OCI-LY7 (cell line): ENCODE data around the gene SCUBE3. TPM values are rescaled to one million over a fixed set of nuclear protein-coding genes. Genes with fewer than 3 reads are reported as not detected.

Experiments
- BruUV-seq: library from RNA; stranded (reverse); fragments of 400-500 nt; replicated peaks from 2 replicates; lab custom pipeline; 2021; lab: Mats Ljungman, UMichigan
- CTCF ChIA-PET: fragments of 300-600 bp; sonication (Branson Sonifier 250); formaldehyde crosslinking; loops from one replicate; lab custom pipeline; 2022; ENCODE audit warnings: antibody characterized with exemption; ENCODE audit not compliant: unreplicated experiment; lab: Charles Lee
- POLR2A ChIA-PET: fragments of 300-600 bp; sonication (Branson Sonifier 250); formaldehyde crosslinking; loops from one replicate; lab custom pipeline; 2022; ENCODE audit warnings: antibody characterized with exemption; lab: Charles Lee
- DNase-seq: peaks from one replicate; pipeline ENCODE4 v3.0.0-alpha.2; 2015; ENCODE audit warnings: low spot score
- H2AFZ ChIP-seq: fragments of 200-600 bp; sonication (generic), shearing (Covaris generic); 2 replicates; pipeline ENCODE4 v1.6.1; 2014; ENCODE audit warnings: mild to moderate bottlenecking, antibody characterized with exemption, low read length, moderate library complexity
- H3K27ac ChIP-seq: fragments of 200-600 bp; sonication (generic); 2 replicates; pipeline ENCODE4 v1.5.1; 2014; ENCODE audit warnings: mixed run types, low read depth, mild to moderate bottlenecking, moderate library complexity, low read length, inconsistent platforms; ENCODE audit not compliant: poor library complexity, severe bottlenecking
- H3K36me3 ChIP-seq: fragments of 200-600 bp; sonication (generic); 2 replicates; pipeline ENCODE4 v1.6.1; 2014; ENCODE audit warnings: mild to moderate bottlenecking, antibody characterized with exemption, low read length, moderate library complexity, mixed read lengths; ENCODE audit not compliant: insufficient read depth
- H3K4me1 ChIP-seq: fragments of 200-600 bp; sonication (generic); 2 replicates; pipeline ENCODE4 v1.5.1; 2014; ENCODE audit warnings: mild to moderate bottlenecking, low read length; ENCODE audit not compliant: insufficient read depth, poor library complexity, severe bottlenecking
- H3K4me2 ChIP-seq: fragments of 200-600 bp; sonication (generic); 2 replicates; pipeline ENCODE4 v1.6.1; 2014; ENCODE audit warnings: mild to moderate bottlenecking, low read length
- H3K4me3 ChIP-seq: fragments of 200-600 bp; sonication (generic); 2 replicates; pipeline ENCODE4 v1.5.1; 2014; ENCODE audit warnings: mild to moderate bottlenecking, low read depth, low read length; ENCODE audit not compliant: poor library complexity, severe bottlenecking
- H3K79me2 ChIP-seq: fragments of 200-600 bp; sonication (generic); 2 replicates; pipeline ENCODE4 v1.6.1; 2016; ENCODE audit warnings: low read depth, mild to moderate bottlenecking, low read length, moderate library complexity, mixed read lengths; ENCODE audit not compliant: insufficient read depth
- H3K9me2 ChIP-seq: fragments of 200-600 bp; sonication (generic); 2 replicates; pipeline ENCODE4 v1.6.1; 2016; ENCODE audit warnings: mild to moderate bottlenecking, low read length, mixed read lengths; ENCODE audit not compliant: insufficient read depth
- H3K9me3 ChIP-seq: fragments of 200-600 bp; sonication (generic); 2 replicates; pipeline ENCODE4 v1.6.1; 2014; ENCODE audit warnings: mild to moderate bottlenecking, mixed run types, low read length, mixed read lengths
- H4K20me1 ChIP-seq: fragments of 200-600 bp; sonication (generic); 2 replicates; pipeline ENCODE4 v1.6.1; 2014; ENCODE audit warnings: mild to moderate bottlenecking, antibody characterized with exemption, low read length, moderate library complexity, mixed read lengths; ENCODE audit not compliant: insufficient read depth
- CTCF ChIP-seq: fragments of 200-600 bp; sonication (generic); conservative IDR thresholded peaks from 2 replicates; pipeline ENCODE4 v1.5.1; 2014; ENCODE audit warnings: mild to moderate bottlenecking, antibody characterized with exemption, low read length, moderate library complexity, mixed read lengths
- EZH2phosphoT487 ChIP-seq: fragments of 200-600 bp; sonication (generic); IDR thresholded peaks from 2 replicates; pipeline ENCODE4 v1.6.1; 2018; ENCODE audit warnings: low read depth, borderline replicate concordance, mild to moderate bottlenecking, mixed run types, antibody characterized with exemption, low read length, moderate library complexity, mixed read lengths
- intact Hi-C: fragments of 100-400 bp; cut with micrococcal nuclease; formaldehyde crosslinking; loops from one replicate; pipeline ENCODE4 v1.10.0; 2022; ENCODE audit not compliant: unreplicated experiment
- total RNA-seq, 2 experiments: library from RNA; depleted of rRNA in 1 of 2; stranded (reverse); fragments of >200 nt in 1 of 2; shearing (Covaris generic) in 1 of 2; gene quantifications; 2 replicates each; pipeline ENCODE4 v1.2.3, GENCODE V29; 2014 to 2022

SCUBE3 gene
- total RNA-seq, 2 experiments from 2014 or later = not detected

GRCh38 chr6:35188886-35189285, 24.9 kb upstream of the SCUBE3 start:
- H3K36me3 ChIP-seq = no peaks in the 10 kb centered on the region
- intact Hi-C loops = no loop called here
- no TSS peak for BruUV-seq
- no peak for DNase-seq
- TF ChIP-seq CTCF = no peak
- TF ChIP-seq EZH2phosphoT487 = no peak
- no peak overlapping the region for H3K4me3 ChIP-seq
- no peaks in the 10 kb centered on the region for H3K9me3 ChIP-seq
- H3K4me2 ChIP-seq = no peak overlapping the region
- no peak overlapping the region for H2AFZ ChIP-seq
- no peaks in the 10 kb centered on the region for H4K20me1 ChIP-seq
- H3K9me2 ChIP-seq = no peaks in the 10 kb centered on the region
- no peak overlapping the region for H3K27ac ChIP-seq
- no peaks in the 10 kb centered on the region for H3K4me1 ChIP-seq
- no peaks in the 10 kb centered on the region for H3K79me2 ChIP-seq
- ChIA-PET CTCF (interaction anchor here (0.5 kb wide), 1 partner anchor 298 kb away, joined by 3 read pairs; no protein-coding TSS in a partner anchor), POLR2A (interaction anchor here (0.5 kb wide), 1 partner anchor 772 kb away, joined by 5 read pairs; no protein-coding TSS in a partner anchor)

- Histone ChIP-seq H3K36me3 (no peaks in the 10 kb centered on the region), H3K9me2 (no peaks in the 10 kb centered on the region), H3K27ac (no peak overlapping the region), H3K4me2 (no peak overlapping the region), H3K9me3 (no peaks in the 10 kb centered on the region), H3K4me1 (no peaks in the 10 kb centered on the region), H3K79me2 (no peaks in the 10 kb centered on the region), H4K20me1 (no peaks in the 10 kb centered on the region), H2AFZ (no peak overlapping the region), H3K4me3 (no peak overlapping the region)
- ChIA-PET CTCF (no interaction called here), POLR2A (no interaction called here)
- no TSS peak for BruUV-seq
- intact Hi-C loops = no loop called here
- DNase-seq = no peak
- TF ChIP-seq EZH2phosphoT487 (no peak), CTCF (no peak)
Measured at GRCh38 chr6:35190306-35190705, 23.4 kb upstream of the SCUBE3 start.

- intact Hi-C loops = no loop called here
- TF ChIP-seq EZH2phosphoT487 (no peak), CTCF (no peak)
- Histone ChIP-seq H2AFZ (no peak overlapping the region), H4K20me1 (no peaks in the 10 kb centered on the region), H3K4me2 (no peak overlapping the region), H3K4me3 (no peak overlapping the region), H3K9me3 (no peaks in the 10 kb centered on the region), H3K9me2 (no peaks in the 10 kb centered on the region), H3K4me1 (no peaks in the 10 kb centered on the region), H3K36me3 (no peaks in the 10 kb centered on the region), H3K27ac (no peak overlapping the region), H3K79me2 (no peaks in the 10 kb centered on the region)
- no peak for DNase-seq
- BruUV-seq = no TSS peak
- CTCF ChIA-PET = interaction anchor here (0.5 kb wide), 1 partner anchor 14 kb away, joined by 3 read pairs; no protein-coding TSS in a partner anchor
- POLR2A ChIA-PET = no interaction called here
Measured at GRCh38 chr6:35191889-35192288, 21.9 kb upstream of the SCUBE3 start.
